ENCODE results near the gene AGPAT2. TPM values are rescaled to one million over a fixed set of nuclear protein-coding genes. Genes with fewer than 3 reads are reported as not detected.

The AGPAT2 gene
- total and polyA plus RNA-seq, 2 experiments from 2014 or later: 31.8 to 44.7 TPM

DNA sequence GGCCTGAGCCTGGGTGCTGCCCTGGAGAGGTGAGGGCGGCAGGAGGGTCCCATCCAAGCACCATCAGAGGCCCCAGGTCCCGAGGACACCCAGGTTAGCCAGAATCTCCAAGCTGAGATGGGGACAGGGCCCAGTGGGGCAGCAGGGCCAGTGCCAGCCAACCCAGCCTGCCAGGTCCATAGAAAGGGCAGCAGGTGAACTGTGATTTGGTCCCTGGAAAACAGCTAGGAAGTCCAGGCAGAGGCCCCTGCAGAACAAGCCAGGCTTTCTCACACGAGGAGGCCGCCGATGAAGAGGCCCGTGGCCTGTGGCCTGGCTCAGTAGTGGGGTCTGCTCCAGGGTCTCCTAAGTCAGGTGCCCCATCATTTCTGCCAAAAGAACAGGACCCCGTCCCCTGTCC lies 2.0 kb downstream of the AGPAT2 start:
- no peaks in the 10 kb centered on the region; the same call in 1 of the 2 replicates for H3K4me1 ChIP-seq (ENCODE audit: insufficient read depth)
- no peaks in the 10 kb centered on the region for H3K36me3 Mint-ChIP-seq (ENCODE audit: low read depth)
- H3K27ac ChIP-seq (ENCODE audit: low read depth): no peak overlapping the region
- H3K9me3 Mint-ChIP-seq: no peaks in the 10 kb centered on the region
- H3K4me3 ChIP-seq: no peak overlapping the region
- ATAC-seq: no peak
- H4K20me1 ChIP-seq (replicated peaks; ENCODE audit: insufficient read depth): no peaks in the 10 kb centered on the region
- no peak overlapping the region for H2AFZ ChIP-seq
- DNase-seq (ENCODE audit: low spot score): no peak
- peaks cover 22% of the 10 kb centered on the region for H3K27me3 Mint-ChIP-seq (ENCODE audit: insufficient read depth, low read depth, poor library complexity)
- TF ChIP-seq, protein P1, sequence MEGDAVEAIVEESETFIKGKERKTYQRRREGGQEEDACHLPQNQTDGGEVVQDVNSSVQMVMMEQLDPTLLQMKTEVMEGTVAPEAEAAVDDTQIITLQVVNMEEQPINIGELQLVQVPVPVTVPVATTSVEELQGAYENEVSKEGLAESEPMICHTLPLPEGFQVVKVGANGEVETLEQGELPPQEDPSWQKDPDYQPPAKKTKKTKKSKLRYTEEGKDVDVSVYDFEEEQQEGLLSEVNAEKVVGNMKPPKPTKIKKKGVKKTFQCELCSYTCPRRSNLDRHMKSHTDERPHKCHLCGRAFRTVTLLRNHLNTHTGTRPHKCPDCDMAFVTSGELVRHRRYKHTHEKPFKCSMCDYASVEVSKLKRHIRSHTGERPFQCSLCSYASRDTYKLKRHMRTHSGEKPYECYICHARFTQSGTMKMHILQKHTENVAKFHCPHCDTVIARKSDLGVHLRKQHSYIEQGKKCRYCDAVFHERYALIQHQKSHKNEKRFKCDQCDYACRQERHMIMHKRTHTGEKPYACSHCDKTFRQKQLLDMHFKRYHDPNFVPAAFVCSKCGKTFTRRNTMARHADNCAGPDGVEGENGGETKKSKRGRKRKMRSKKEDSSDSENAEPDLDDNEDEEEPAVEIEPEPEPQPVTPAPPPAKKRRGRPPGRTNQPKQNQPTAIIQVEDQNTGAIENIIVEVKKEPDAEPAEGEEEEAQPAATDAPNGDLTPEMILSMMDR (conservative IDR thresholded peaks at IDR 0.05; ENCODE audit: low read depth in 2 of 2): no peak
- no peak for TF ChIP-seq NANOG (IDR thresholded peaks at IDR 0.05; ENCODE audit: borderline replicate concordance)
- TF ChIP-seq JUNB (IDR thresholded peaks at IDR 0.05; ENCODE audit: unreplicated experiment): no peak
- no peak for TF ChIP-seq STAT1 (IDR thresholded peaks at IDR 0.05; ENCODE audit: unreplicated experiment)
- no peak for TF ChIP-seq EZH2 (IDR thresholded peaks at IDR 0.05; ENCODE audit: low read depth, unreplicated experiment)
- H3K36me3 ChIP-seq (ENCODE audit: insufficient read depth): no peaks in the 10 kb centered on the region
- H3F3A ChIP-seq (replicated peaks; ENCODE audit: low read depth): 0 out of 2 replicates have a peak, but pooled peaks cover 3% of the 10 kb centered on the region
- no peaks in the 10 kb centered on the region for H3K9me2 ChIP-seq (ENCODE audit: insufficient read depth)
- no peak overlapping the region for H3K4me2 ChIP-seq
- peaks cover 9% of the 10 kb centered on the region; the same call in 2 of the 3 replicates for H3K4me1 Mint-ChIP-seq
- no peak overlapping the region for H3K4me3 Mint-ChIP-seq
- H3K27me3 ChIP-seq (ENCODE audit: insufficient read depth): no peaks in the 10 kb centered on the region
- no peak overlapping the region for H3K27ac Mint-ChIP-seq
- H3K79me2 ChIP-seq (replicated peaks; ENCODE audit: insufficient read depth): peaks cover 10% of the 10 kb centered on the region; the same call in 1 of the 2 replicates

DNA sequence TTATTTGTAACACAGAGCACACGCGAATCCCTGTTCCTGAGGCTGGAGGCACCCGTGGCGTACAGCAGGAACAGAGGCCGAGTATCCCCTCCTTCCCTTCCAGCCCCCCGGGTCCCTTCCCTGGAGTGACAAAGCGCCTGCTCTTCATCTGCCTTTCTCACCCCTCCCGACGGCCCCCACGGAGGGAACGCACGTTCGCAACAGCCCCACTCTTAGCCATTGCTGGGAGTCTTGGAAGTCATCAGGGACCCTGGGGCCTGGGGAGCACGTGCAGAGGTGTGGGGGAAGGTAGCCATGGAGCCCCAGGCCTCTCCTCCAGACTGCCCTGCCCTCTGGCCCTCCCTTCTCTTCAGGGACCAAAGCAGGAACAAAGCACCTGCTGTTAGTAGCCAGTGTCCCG lies 2.5 kb downstream of the AGPAT2 start:
- H3K27ac ChIP-seq (ENCODE audit: low read depth): no peak overlapping the region
- no peaks in the 10 kb centered on the region for H4K20me1 ChIP-seq (replicated peaks; ENCODE audit: insufficient read depth)
- DNase-seq (ENCODE audit: low spot score) (no peak), ATAC-seq (no peak)
- Mint-ChIP-seq H3K27ac (no peak overlapping the region), H3K9me3 (no peaks in the 10 kb centered on the region), H3K36me3 (ENCODE audit: low read depth) (no peaks in the 10 kb centered on the region), H3K4me3 (no peak overlapping the region), H3K4me1 (peaks cover 10% of the 10 kb centered on the region; the same call in 2 of the 3 replicates), H3K27me3 (ENCODE audit: insufficient read depth, low read depth, poor library complexity) (peaks cover 18% of the 10 kb centered on the region)
- H2AFZ ChIP-seq: no peak overlapping the region
- no peaks in the 10 kb centered on the region for H3K9me2 ChIP-seq (ENCODE audit: insufficient read depth)
- TF ChIP-seq, protein P2, sequence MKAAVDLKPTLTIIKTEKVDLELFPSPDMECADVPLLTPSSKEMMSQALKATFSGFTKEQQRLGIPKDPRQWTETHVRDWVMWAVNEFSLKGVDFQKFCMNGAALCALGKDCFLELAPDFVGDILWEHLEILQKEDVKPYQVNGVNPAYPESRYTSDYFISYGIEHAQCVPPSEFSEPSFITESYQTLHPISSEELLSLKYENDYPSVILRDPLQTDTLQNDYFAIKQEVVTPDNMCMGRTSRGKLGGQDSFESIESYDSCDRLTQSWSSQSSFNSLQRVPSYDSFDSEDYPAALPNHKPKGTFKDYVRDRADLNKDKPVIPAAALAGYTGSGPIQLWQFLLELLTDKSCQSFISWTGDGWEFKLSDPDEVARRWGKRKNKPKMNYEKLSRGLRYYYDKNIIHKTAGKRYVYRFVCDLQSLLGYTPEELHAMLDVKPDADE (IDR thresholded peaks at IDR 0.05): no peak
- H3F3A ChIP-seq (replicated peaks; ENCODE audit: low read depth): 0 out of 2 replicates have a peak, but pooled peaks cover 3% of the 10 kb centered on the region
- no peaks in the 10 kb centered on the region for H3K27me3 ChIP-seq (ENCODE audit: insufficient read depth)
- H3K4me1 ChIP-seq (ENCODE audit: insufficient read depth): no peaks in the 10 kb centered on the region; the same call in 1 of the 2 replicates
- H3K79me2 ChIP-seq (replicated peaks; ENCODE audit: insufficient read depth): peaks cover 10% of the 10 kb centered on the region; the same call in 1 of the 2 replicates
- H3K4me3 ChIP-seq: no peak overlapping the region
- no peaks in the 10 kb centered on the region for H3K36me3 ChIP-seq (ENCODE audit: insufficient read depth)
- no peak overlapping the region for H3K4me2 ChIP-seq

DNA sequence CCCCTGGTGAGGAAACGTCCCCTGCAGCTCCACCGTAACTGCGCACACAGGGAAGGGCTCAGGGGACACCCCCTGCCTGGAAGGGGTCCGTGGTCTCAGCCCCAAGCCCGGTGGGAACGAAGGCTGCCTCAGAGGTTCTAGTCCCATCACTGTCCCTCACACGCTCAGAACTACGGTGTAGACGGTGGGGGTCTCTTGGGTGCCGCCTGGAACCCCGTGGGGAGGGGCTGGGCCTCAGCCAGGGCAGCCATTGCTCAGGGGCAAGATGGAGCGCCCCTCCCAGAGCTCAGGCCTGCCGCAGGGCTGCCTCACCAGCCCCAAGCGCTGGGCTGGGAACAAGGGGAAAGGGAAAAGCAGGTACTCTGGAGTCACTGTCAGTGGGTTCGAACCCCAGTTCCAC lies 2.9 kb downstream of the AGPAT2 start:
- Histone ChIP-seq H3K27me3 (ENCODE audit: insufficient read depth) (no peaks in the 10 kb centered on the region), H3K4me1 (ENCODE audit: insufficient read depth) (no peaks in the 10 kb centered on the region; the same call in 1 of the 2 replicates), H3F3A (replicated peaks; ENCODE audit: low read depth) (0 out of 2 replicates have a peak, but pooled peaks cover 3% of the 10 kb centered on the region), H3K4me2 (no peak overlapping the region), H4K20me1 (replicated peaks; ENCODE audit: insufficient read depth) (no peaks in the 10 kb centered on the region), H2AFZ (no peak overlapping the region), H3K4me3 (no peak overlapping the region), H3K36me3 (ENCODE audit: insufficient read depth) (no peaks in the 10 kb centered on the region), H3K9me2 (ENCODE audit: insufficient read depth) (no peaks in the 10 kb centered on the region), H3K27ac (ENCODE audit: low read depth) (no peak overlapping the region), H3K79me2 (replicated peaks; ENCODE audit: insufficient read depth) (peaks cover 10% of the 10 kb centered on the region; the same call in 1 of the 2 replicates)
- DNase-seq (ENCODE audit: low spot score): no peak
- no peaks in the 10 kb centered on the region for H3K36me3 Mint-ChIP-seq (ENCODE audit: low read depth)
- H3K27ac Mint-ChIP-seq: no peak overlapping the region
- H3K4me1 Mint-ChIP-seq: peaks cover 11% of the 10 kb centered on the region; the same call in 2 of the 3 replicates
- H3K27me3 Mint-ChIP-seq (ENCODE audit: insufficient read depth, low read depth, poor library complexity): peaks cover 15% of the 10 kb centered on the region
- ATAC-seq: no peak
- H3K4me3 Mint-ChIP-seq: no peak overlapping the region
- no peaks in the 10 kb centered on the region for H3K9me3 Mint-ChIP-seq
- TF ChIP-seq EZH2 (IDR thresholded peaks at IDR 0.05; ENCODE audit: low read depth, unreplicated experiment) (no peak), POLR2AphosphoS5 (IDR thresholded peaks at IDR 0.05; ENCODE audit: low read depth) (no peak)
- TF ChIP-seq, protein P3, sequence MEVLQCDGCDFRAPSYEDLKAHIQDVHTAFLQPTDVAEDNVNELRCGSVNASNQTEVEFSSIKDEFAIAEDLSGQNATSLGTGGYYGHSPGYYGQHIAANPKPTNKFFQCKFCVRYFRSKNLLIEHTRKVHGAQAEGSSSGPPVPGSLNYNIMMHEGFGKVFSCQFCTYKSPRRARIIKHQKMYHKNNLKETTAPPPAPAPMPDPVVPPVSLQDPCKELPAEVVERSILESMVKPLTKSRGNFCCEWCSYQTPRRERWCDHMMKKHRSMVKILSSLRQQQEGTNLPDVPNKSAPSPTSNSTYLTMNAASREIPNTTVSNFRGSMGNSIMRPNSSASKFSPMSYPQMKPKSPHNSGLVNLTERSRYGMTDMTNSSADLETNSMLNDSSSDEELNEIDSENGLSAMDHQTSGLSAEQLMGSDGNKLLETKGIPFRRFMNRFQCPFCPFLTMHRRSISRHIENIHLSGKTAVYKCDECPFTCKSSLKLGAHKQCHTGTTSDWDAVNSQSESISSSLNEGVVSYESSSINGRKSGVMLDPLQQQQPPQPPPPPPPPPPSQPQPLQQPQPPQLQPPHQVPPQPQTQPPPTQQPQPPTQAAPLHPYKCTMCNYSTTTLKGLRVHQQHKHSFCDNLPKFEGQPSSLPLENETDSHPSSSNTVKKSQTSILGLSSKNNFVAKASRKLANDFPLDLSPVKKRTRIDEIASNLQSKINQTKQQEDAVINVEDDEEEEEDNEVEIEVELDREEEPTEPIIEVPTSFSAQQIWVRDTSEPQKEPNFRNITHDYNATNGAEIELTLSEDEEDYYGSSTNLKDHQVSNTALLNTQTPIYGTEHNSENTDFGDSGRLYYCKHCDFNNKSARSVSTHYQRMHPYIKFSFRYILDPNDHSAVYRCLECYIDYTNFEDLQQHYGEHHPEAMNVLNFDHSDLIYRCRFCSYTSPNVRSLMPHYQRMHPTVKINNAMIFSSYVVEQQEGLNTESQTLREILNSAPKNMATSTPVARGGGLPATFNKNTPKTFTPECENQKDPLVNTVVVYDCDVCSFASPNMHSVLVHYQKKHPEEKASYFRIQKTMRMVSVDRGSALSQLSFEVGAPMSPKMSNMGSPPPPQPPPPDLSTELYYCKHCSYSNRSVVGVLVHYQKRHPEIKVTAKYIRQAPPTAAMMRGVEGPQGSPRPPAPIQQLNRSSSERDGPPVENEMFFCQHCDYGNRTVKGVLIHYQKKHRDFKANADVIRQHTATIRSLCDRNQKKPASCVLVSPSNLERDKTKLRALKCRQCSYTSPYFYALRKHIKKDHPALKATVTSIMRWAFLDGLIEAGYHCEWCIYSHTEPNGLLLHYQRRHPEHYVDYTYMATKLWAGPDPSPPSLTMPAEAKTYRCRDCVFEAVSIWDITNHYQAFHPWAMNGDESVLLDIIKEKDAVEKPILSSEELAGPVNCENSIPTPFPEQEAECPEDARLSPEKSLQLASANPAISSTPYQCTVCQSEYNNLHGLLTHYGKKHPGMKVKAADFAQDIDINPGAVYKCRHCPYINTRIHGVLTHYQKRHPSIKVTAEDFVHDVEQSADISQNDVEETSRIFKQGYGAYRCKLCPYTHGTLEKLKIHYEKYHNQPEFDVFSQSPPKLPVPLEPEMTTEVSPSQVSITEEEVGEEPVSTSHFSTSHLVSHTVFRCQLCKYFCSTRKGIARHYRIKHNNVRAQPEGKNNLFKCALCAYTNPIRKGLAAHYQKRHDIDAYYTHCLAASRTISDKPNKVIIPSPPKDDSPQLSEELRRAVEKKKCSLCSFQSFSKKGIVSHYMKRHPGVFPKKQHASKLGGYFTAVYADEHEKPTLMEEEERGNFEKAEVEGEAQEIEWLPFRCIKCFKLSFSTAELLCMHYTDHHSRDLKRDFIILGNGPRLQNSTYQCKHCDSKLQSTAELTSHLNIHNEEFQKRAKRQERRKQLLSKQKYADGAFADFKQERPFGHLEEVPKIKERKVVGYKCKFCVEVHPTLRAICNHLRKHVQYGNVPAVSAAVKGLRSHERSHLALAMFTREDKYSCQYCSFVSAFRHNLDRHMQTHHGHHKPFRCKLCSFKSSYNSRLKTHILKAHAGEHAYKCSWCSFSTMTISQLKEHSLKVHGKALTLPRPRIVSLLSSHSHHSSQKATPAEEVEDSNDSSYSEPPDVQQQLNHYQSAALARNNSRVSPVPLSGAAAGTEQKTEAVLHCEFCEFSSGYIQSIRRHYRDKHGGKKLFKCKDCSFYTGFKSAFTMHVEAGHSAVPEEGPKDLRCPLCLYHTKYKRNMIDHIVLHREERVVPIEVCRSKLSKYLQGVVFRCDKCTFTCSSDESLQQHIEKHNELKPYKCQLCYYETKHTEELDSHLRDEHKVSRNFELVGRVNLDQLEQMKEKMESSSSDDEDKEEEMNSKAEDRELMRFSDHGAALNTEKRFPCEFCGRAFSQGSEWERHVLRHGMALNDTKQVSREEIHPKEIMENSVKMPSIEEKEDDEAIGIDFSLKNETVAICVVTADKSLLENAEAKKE (CRISPR knock-in tag; IDR thresholded peaks at IDR 0.05): no peak
